ENCODE data around the gene SSC5D. TPM values are rescaled to one million over a fixed set of nuclear protein-coding genes. Genes with fewer than 3 reads are reported as not detected.

The SSC5D gene
- total and polyA plus RNA-seq, 9 of the 15 experiments (the other 6 are each of a cell fraction or from before 2014, with no cell fraction given), result 0.04 to 0.71 (median 0.14) TPM; not detected in 2

GRCh38 chr19:55549500-55550320 is 61.5 kb downstream of the SSC5D start (continued):
- TF ChIP-seq SIRT6 (IDR thresholded peaks at IDR 0.05; ENCODE audit: low read depth, low read length) (no peak), RBM39 (optimal IDR thresholded peaks at IDR 0.05; ENCODE audit: low read depth, low read length) (no peak), SIN3B (IDR thresholded peaks at IDR 0.05; ENCODE audit: low read depth) (no peak), ATF2 (CRISPR knock-in tag; IDR thresholded peaks at IDR 0.05) (no peak), ILF3 (IDR thresholded peaks at IDR 0.05; ENCODE audit: borderline replicate concordance) (no peak), IFI16 (CRISPR knock-in tag; IDR thresholded peaks at IDR 0.05) (no peak), ARID2 (IDR thresholded peaks at IDR 0.05) (no peak), DACH1 (IDR thresholded peaks at IDR 0.05; ENCODE audit: partially characterized antibody) (no peak), ZFP36 (IDR thresholded peaks at IDR 0.05; ENCODE audit: low read depth, low read length, partially characterized antibody) (no peak), TRIM24 (IDR thresholded peaks at IDR 0.05) (no peak), E2F4 (CRISPR knock-in tag; IDR thresholded peaks at IDR 0.05; ENCODE audit: low read depth) (no peak), GMEB1 (CRISPR knock-in tag; IDR thresholded peaks at IDR 0.05) (no peak), JUNB (CRISPR knock-in tag; conservative IDR thresholded peaks at IDR 0.05) (no peak), RFX1 (IDR thresholded peaks at IDR 0.05) (no peak), CTCF (IDR thresholded peaks at IDR 0.05 in 2 of 3, conservative IDR thresholded peaks at IDR 0.05 in 1 of 3; ENCODE audit: insufficient read depth in 2 of 3, low read depth in 1 of 3, low read length in 3 of 3) (0 out of 6 replicates have a peak, but pooled peaks of 1 of the 3 experiments have one; percentile 2), ZNF511 (CRISPR knock-in tag; IDR thresholded peaks at IDR 0.05) (no peak), KAT8 (IDR thresholded peaks at IDR 0.05; ENCODE audit: low read depth) (no peak), TOE1 (IDR thresholded peaks at IDR 0.05; ENCODE audit: borderline replicate concordance) (no peak), TOE1 (CRISPR knock-in tag; IDR thresholded peaks at IDR 0.05; ENCODE audit: borderline replicate concordance, low read depth) (no peak), TAF1 (IDR thresholded peaks at IDR 0.05; ENCODE audit: control insufficient read depth, extremely low read depth, insufficient read depth, low read length, severe bottlenecking) (no peak), MCM5 (IDR thresholded peaks at IDR 0.05; ENCODE audit: low read depth) (no peak), ZFP30 (CRISPR knock-in tag; IDR thresholded peaks at IDR 0.05; ENCODE audit: borderline replicate concordance) (no peak)
